ENCODE results near the gene INAFM1.
"Not testable (repeated sequence)": the region's sequence is repeated elsewhere in the genome, so short reads cannot be mapped to it uniquely, and the experiment has no call there.

Gene INAFM1

GRCh38 chr19:47284324-47284899, 9.7 kb downstream of the INAFM1 start:
- no peak overlapping the region for H3K4me3 ChIP-seq (ENCODE audit: low read depth, low read length)
- peak; percentile 74 for TF ChIP-seq CTCF (IDR thresholded peaks at IDR 0.05; ENCODE audit: borderline replicate concordance, insufficient read depth, low read depth, low read length)

- peak; percentile 61; the same call in 1 of the 2 replicates for TF ChIP-seq CTCF (IDR thresholded peaks at IDR 0.05; ENCODE audit: borderline replicate concordance, insufficient read depth, low read depth, low read length)
- H3K4me3 ChIP-seq (ENCODE audit: low read depth, low read length), result no peak overlapping the region
Measured at GRCh38 chr19:47296036-47296435, 21.4 kb downstream of the INAFM1 start.

GRCh38 chr19:47300867-47301266, 26.2 kb downstream of the INAFM1 start:
- H3K4me3 ChIP-seq (ENCODE audit: low read depth, low read length), result not testable (repeated sequence)

- no peak overlapping the region for H3K4me3 ChIP-seq (ENCODE audit: low read depth, low read length)
- no peak for TF ChIP-seq CTCF (IDR thresholded peaks at IDR 0.05; ENCODE audit: borderline replicate concordance, insufficient read depth, low read depth, low read length)
Measured at GRCh38 chr19:47302249-47302648, 27.6 kb downstream of the INAFM1 start.

- H3K4me3 ChIP-seq (ENCODE audit: low read depth, low read length), result no peak overlapping the region
- no peak for TF ChIP-seq CTCF (IDR thresholded peaks at IDR 0.05; ENCODE audit: borderline replicate concordance, insufficient read depth, low read depth, low read length)
Measured at GRCh38 chr19:47303966-47304365, 29.3 kb downstream of the INAFM1 start.

GRCh38 chr19:47305309-47305751, 30.6 kb downstream of the INAFM1 start:
- TF ChIP-seq CTCF (IDR thresholded peaks at IDR 0.05; ENCODE audit: borderline replicate concordance, insufficient read depth, low read depth, low read length), result peak; percentile 97
- no peak overlapping the region for H3K4me3 ChIP-seq (ENCODE audit: low read depth, low read length)

GRCh38 chr19:47306303-47306702, 31.6 kb downstream of the INAFM1 start:
- no peak for TF ChIP-seq CTCF (IDR thresholded peaks at IDR 0.05; ENCODE audit: borderline replicate concordance, insufficient read depth, low read depth, low read length)
- no peak overlapping the region for H3K4me3 ChIP-seq (ENCODE audit: low read depth, low read length)

GRCh38 chr19:47309038-47309437, 34.4 kb downstream of the INAFM1 start:
- no peak overlapping the region for H3K4me3 ChIP-seq (ENCODE audit: low read depth, low read length)
- no peak for TF ChIP-seq CTCF (IDR thresholded peaks at IDR 0.05; ENCODE audit: borderline replicate concordance, insufficient read depth, low read depth, low read length)
